H9 (cell line): Measurements from ENCODE around the gene ATP1A2. TPM values are rescaled to one million over a fixed set of nuclear protein-coding genes. Genes with fewer than 3 reads are reported as not detected.

Experiments
- DNase-seq: peaks from one replicate; pipeline ENCODE4 v3.0.0-alpha.2; 2017
- H2AFZ ChIP-seq: one replicate; pipeline ENCODE4 v1.6.1; 2013; ENCODE audit warnings: mild to moderate bottlenecking, low read length, control low read depth, moderate library complexity
- H2AK5ac ChIP-seq: 2 replicates; pipeline ENCODE4 v1.6.1; 2013; ENCODE audit warnings: low read length, control low read depth, mixed read lengths; ENCODE audit not compliant: insufficient read length
- H2BK120ac ChIP-seq: one replicate; pipeline ENCODE4 v1.6.1; 2013; ENCODE audit warnings: low read depth, mild to moderate bottlenecking, low read length, control low read depth, inconsistent platforms; ENCODE audit not compliant: poor library complexity, severe bottlenecking
- H2BK12ac ChIP-seq: 2 replicates; pipeline ENCODE4 v1.6.1; 2013; ENCODE audit warnings: low read length, control low read depth, mixed read lengths, low read depth; ENCODE audit not compliant: insufficient read length
- H2BK15ac ChIP-seq: 2 replicates; pipeline ENCODE4 v1.6.1; 2013; ENCODE audit warnings: low read depth, low read length, control low read depth
- H2BK20ac ChIP-seq: one replicate; pipeline ENCODE4 v1.6.1; 2013; ENCODE audit warnings: low read depth, mild to moderate bottlenecking, low read length, control low read depth, inconsistent platforms; ENCODE audit not compliant: poor library complexity, severe bottlenecking
- H2BK5ac ChIP-seq: 2 replicates; pipeline ENCODE4 v1.6.1; 2013; ENCODE audit warnings: low read length, control low read depth, mixed read lengths; ENCODE audit not compliant: insufficient read length
- H3K14ac ChIP-seq: 2 replicates; pipeline ENCODE4 v1.6.1; 2013; ENCODE audit warnings: low read length, control low read depth; ENCODE audit not compliant: insufficient read depth
- H3K18ac ChIP-seq: 2 replicates; pipeline ENCODE4 v1.6.1; 2013; ENCODE audit warnings: low read depth, mild to moderate bottlenecking, mixed read lengths, low read length, control low read depth; ENCODE audit not compliant: insufficient read length
- H3K23ac ChIP-seq: 2 replicates; pipeline ENCODE4 v1.6.1; 2013; ENCODE audit warnings: low read length, control low read depth, mixed read lengths, low read depth; ENCODE audit not compliant: insufficient read length
- H3K23me2 ChIP-seq: 2 replicates; pipeline ENCODE4 v1.6.1; 2013; ENCODE audit warnings: low read depth, mild to moderate bottlenecking, mixed read lengths, low read length, control low read depth; ENCODE audit not compliant: insufficient read length, poor library complexity, severe bottlenecking
- H3K27ac ChIP-seq: 2 replicates; pipeline ENCODE4 v1.5.1; 2013; ENCODE audit warnings: low read length, control low read depth, mixed read lengths, low read depth; ENCODE audit not compliant: insufficient read length
- H3K27me3 ChIP-seq: 2 replicates; pipeline ENCODE4 v1.6.1; 2013; ENCODE audit warnings: low read length, control low read depth, inconsistent platforms; ENCODE audit not compliant: insufficient read depth
- H3K4ac ChIP-seq: 2 replicates; pipeline ENCODE4 v1.6.1; 2013; ENCODE audit warnings: low read depth, mild to moderate bottlenecking, control low read depth, inconsistent platforms, low read length, moderate library complexity
- H3K4me1 ChIP-seq: 2 replicates; pipeline ENCODE4 v1.6.1; 2013; ENCODE audit warnings: low read length, control low read depth, inconsistent platforms; ENCODE audit not compliant: insufficient read depth
- H3K4me2 ChIP-seq: 2 replicates; pipeline ENCODE4 v1.6.1; 2013; ENCODE audit warnings: low read length, control low read depth, mixed read lengths; ENCODE audit not compliant: insufficient read length, insufficient read depth
- H3K56ac ChIP-seq: 2 replicates; pipeline ENCODE4 v1.6.1; 2013; ENCODE audit warnings: low read depth, mild to moderate bottlenecking, mixed read lengths, low read length, control low read depth; ENCODE audit not compliant: insufficient read length
- H3K79me1 ChIP-seq: 2 replicates; pipeline ENCODE4 v1.6.1; 2013; ENCODE audit warnings: low read depth, mild to moderate bottlenecking, moderate library complexity, low read length, control low read depth, inconsistent platforms; ENCODE audit not compliant: insufficient read depth, poor library complexity, severe bottlenecking
- H3K79me2 ChIP-seq: 2 replicates; pipeline ENCODE4 v1.6.1; 2013; ENCODE audit warnings: low read length, control low read depth, inconsistent platforms; ENCODE audit not compliant: insufficient read depth
- H3K9ac ChIP-seq: 2 replicates; pipeline ENCODE4 v1.6.1; 2013; ENCODE audit warnings: low read length, control low read depth, mixed read lengths; ENCODE audit not compliant: insufficient read length; ENCODE audit errors: extremely low read depth
- H3K9me3 ChIP-seq: one replicate; pipeline ENCODE4 v1.6.1; 2013; ENCODE audit warnings: low read depth, low read length, inconsistent platforms; ENCODE audit not compliant: control insufficient read depth
- H3T11ph ChIP-seq: one replicate; pipeline ENCODE4 v1.6.1; 2013; ENCODE audit warnings: mild to moderate bottlenecking, low read length, control low read depth, inconsistent platforms
- H4K20me1 ChIP-seq: one replicate; pipeline ENCODE4 v1.6.1; 2013; ENCODE audit not compliant: control insufficient read depth, insufficient read length, insufficient read depth
- H4K5ac ChIP-seq: 2 replicates; pipeline ENCODE4 v1.6.1; 2013; ENCODE audit warnings: low read depth, mild to moderate bottlenecking, mixed read lengths, low read length, control low read depth; ENCODE audit not compliant: insufficient read length
- H4K8ac ChIP-seq: replicated peaks from 2 replicates; pipeline ENCODE4 v1.6.1; 2013; ENCODE audit warnings: low read length, control low read depth, mixed read lengths, low read depth; ENCODE audit not compliant: insufficient read length
- H4K91ac ChIP-seq: 2 replicates; pipeline ENCODE4 v1.6.1; 2013; ENCODE audit warnings: low read depth, mild to moderate bottlenecking, moderate library complexity, mixed read lengths, low read length, control low read depth; ENCODE audit not compliant: insufficient read length
- H3K27ac Mint-ChIP-seq, 3 experiments: 2 replicates in 2 of 3; 3 replicates in 1 of 3; pipeline ENCODE4 v1.8.0; 2020 to 2021; ENCODE audit warnings: mixed read lengths in 3 of 3, mild to moderate bottlenecking in 1 of 3, moderate library complexity in 1 of 3
- H3K27me3 Mint-ChIP-seq: 2 replicates; pipeline ENCODE4 v1.8.0; 2021; ENCODE audit warnings: low read depth, mild to moderate bottlenecking, moderate library complexity, mixed read lengths
- H3K36me3 Mint-ChIP-seq, 3 experiments: 2 replicates in 2 of 3; 3 replicates in 1 of 3; pipeline ENCODE4 v1.8.0; 2020 to 2021; ENCODE audit warnings: low read depth in 3 of 3, mixed read lengths in 3 of 3; ENCODE audit not compliant: insufficient read depth in 1 of 3
- H3K4me1 Mint-ChIP-seq, 2 experiments: 2 replicates each; pipeline ENCODE4 v1.8.0; 2020; ENCODE audit warnings: mixed read lengths in 2 of 2
- H3K4me3 Mint-ChIP-seq, 2 experiments: 2 replicates in 1 of 2; 3 replicates in 1 of 2; pipeline ENCODE4 v1.8.0; 2020 to 2021; ENCODE audit warnings: mild to moderate bottlenecking in 2 of 2, mixed read lengths in 2 of 2, moderate library complexity in 1 of 2
- H3K9me3 Mint-ChIP-seq, 2 experiments: 2 replicates in 1 of 2; 3 replicates in 1 of 2; pipeline ENCODE4 v1.8.0; 2020; ENCODE audit warnings: mild to moderate bottlenecking in 2 of 2, mixed read lengths in 2 of 2, moderate library complexity in 1 of 2
- WGBS: extraction: QIAGEN DNeasy Blood & Tissue Kit; methylation state at CpG from one replicate; pipeline ENCODE4 v1.1.7; 2013; ENCODE audit warnings: missing lambda C conversion rate, low lambda C conversion rate, mixed read lengths; ENCODE audit not compliant: insufficient read length; ENCODE audit errors: extremely low coverage; 5-methylcytosine and 5-hydroxymethylcytosine counted together
- total RNA-seq: library from RNA; stranded (reverse); gene quantifications from 2 replicates; pipeline ENCODE4 v1.2.1, GENCODE V29; 2021
- TF ChIP-seq, protein P1 (sequence below): fragments of 200-600 bp; sonication (generic); conservative IDR thresholded peaks from 3 replicates; pipeline ENCODE4 v1.8.0; 2021; ENCODE audit warnings: antibody characterized with exemption, mild to moderate bottlenecking

Gene ATP1A2
- total RNA-seq, 1 experiment from 2014 or later = 3.0 TPM

DNA sequence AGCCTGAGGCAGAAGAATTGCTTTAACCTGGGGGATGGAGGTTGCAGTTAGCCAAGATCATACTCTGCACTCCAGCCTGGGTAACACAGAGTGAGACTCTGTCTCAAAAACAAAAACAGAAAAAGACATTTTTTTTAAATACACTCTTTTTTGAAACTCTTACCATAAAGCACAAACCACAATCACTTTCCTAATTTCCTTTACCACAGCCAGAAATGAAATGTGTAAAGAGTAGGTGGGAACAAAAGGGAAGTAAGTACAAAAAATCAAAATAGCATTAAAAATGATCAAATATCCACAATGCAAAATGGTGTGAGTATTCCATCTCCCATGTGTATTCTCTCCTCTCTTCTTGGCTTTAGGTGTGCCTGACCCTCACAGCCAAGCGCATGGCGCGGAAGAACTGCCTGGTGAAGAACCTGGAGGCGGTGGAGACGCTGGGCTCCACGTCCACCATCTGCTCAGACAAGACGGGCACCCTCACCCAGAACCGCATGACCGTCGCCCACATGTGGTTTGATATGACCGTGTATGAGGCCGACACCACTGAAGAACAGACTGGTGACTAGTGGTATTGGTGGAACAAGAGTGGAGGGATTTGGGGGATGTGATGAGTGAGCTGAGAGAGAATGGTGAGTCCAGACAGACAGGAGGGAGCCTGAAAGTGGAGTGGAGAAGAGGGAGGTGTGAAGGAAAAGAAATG is 50.8 kb downstream of the ATP1A2 start:
- Histone ChIP-seq H3K23me2 (no peaks in the 10 kb centered on the region), H3K56ac (no peak overlapping the region), H3K4me1 (peaks cover 17% of the 10 kb centered on the region; the same call in 1 of the 2 replicates), H4K5ac (no peak overlapping the region), H4K20me1 (no peaks in the 10 kb centered on the region), H3K18ac (no peak overlapping the region), H2BK5ac (no peak overlapping the region), H2AK5ac (no peak overlapping the region), H2BK15ac (no peak overlapping the region), H3K9ac (no peak overlapping the region), H3K9me3 (no peaks in the 10 kb centered on the region), H2AFZ (no peak overlapping the region), H4K91ac (no peak overlapping the region), H2BK12ac (no peak overlapping the region), H3K4ac (no peak overlapping the region), H2BK120ac (no peak overlapping the region), H3K79me1 (no peaks in the 10 kb centered on the region), H3T11ph (no peak overlapping the region), H3K4me2 (no peak overlapping the region), H3K14ac (no peak overlapping the region), H4K8ac (no peak overlapping the region), H3K79me2 (no peaks in the 10 kb centered on the region), H3K23ac (no peak overlapping the region), H3K27me3 (no peaks in the 10 kb centered on the region), H3K27ac (no peak overlapping the region), H2BK20ac (no peak overlapping the region)
- TF ChIP-seq, protein P1, sequence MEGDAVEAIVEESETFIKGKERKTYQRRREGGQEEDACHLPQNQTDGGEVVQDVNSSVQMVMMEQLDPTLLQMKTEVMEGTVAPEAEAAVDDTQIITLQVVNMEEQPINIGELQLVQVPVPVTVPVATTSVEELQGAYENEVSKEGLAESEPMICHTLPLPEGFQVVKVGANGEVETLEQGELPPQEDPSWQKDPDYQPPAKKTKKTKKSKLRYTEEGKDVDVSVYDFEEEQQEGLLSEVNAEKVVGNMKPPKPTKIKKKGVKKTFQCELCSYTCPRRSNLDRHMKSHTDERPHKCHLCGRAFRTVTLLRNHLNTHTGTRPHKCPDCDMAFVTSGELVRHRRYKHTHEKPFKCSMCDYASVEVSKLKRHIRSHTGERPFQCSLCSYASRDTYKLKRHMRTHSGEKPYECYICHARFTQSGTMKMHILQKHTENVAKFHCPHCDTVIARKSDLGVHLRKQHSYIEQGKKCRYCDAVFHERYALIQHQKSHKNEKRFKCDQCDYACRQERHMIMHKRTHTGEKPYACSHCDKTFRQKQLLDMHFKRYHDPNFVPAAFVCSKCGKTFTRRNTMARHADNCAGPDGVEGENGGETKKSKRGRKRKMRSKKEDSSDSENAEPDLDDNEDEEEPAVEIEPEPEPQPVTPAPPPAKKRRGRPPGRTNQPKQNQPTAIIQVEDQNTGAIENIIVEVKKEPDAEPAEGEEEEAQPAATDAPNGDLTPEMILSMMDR = no peak
- peaks cover 40 to 51% of the 10 kb centered on the region in 2 experiments for H3K4me1 Mint-ChIP-seq
- no peaks in the 10 kb centered on the region; a peak in 1 of 5 replicates for H3K9me3 Mint-ChIP-seq
- no peaks in the 10 kb centered on the region for H3K36me3 Mint-ChIP-seq
- H3K27ac Mint-ChIP-seq = no peak overlapping the region
- WGBS = no CpG with 5 or more reads among the region's 12 CpGs
- DNase-seq = no peak
- H3K4me3 Mint-ChIP-seq = no peak overlapping the region; a peak in 1 of 5 replicates
- H3K27me3 Mint-ChIP-seq = peaks cover 40% of the 10 kb centered on the region
